GM21360 (cell line): Measurements from ENCODE around the gene VOPP1.
"Not testable (repeated sequence)": the region's sequence is repeated elsewhere in the genome, so short reads cannot be mapped to it uniquely, and the experiment has no call there.

Experiments used
- ATAC-seq: cut with Tn5 transposase; IDR thresholded peaks from one replicate; pipeline ENCODE4 v1.9.1; 2021; ENCODE audit warnings: mild to moderate bottlenecking, moderate library complexity; ENCODE audit not compliant: unreplicated experiment

VOPP1 gene

DNA sequence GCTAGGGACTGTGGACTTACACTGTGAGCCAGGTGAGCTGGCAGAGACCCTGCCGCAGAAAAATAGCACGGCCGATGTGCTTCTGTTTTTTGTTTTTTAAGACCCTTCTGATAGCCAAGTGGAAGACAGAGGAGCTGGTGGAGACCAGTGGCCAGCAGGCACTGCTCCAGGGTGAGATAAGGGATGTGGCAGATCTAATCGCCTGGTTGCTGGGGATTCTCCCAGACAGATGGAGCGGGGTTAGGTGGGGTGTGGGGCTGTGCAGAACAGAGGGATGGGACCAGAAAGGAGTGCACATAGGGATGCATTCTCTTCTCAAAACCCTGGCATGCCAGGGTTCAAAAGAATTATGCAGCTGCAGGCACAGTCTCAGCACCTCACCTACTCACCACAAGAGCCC lies 82.2 kb downstream of the VOPP1 start:
- no peak for ATAC-seq

DNA sequence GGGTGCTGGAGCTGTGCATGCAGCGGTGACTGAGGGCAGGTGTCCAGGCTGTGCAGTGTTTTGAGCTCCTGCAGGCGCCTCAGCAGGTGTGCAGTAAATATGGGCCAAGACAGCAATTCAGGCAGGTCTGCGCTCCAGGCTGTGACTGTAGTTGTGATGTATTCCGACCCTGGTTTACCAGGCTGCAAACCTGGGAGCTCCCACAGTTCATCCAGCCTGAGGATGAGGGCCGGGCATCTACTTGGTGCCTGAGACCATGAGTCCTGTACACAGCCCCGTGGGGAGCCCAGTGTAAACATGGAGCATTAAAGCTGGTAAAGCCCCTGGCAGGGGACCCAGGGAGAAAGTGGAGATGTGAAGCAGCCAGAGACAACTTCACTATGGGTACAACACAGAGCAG lies 82.8 kb downstream of the VOPP1 start:
- no peak for ATAC-seq

DNA sequence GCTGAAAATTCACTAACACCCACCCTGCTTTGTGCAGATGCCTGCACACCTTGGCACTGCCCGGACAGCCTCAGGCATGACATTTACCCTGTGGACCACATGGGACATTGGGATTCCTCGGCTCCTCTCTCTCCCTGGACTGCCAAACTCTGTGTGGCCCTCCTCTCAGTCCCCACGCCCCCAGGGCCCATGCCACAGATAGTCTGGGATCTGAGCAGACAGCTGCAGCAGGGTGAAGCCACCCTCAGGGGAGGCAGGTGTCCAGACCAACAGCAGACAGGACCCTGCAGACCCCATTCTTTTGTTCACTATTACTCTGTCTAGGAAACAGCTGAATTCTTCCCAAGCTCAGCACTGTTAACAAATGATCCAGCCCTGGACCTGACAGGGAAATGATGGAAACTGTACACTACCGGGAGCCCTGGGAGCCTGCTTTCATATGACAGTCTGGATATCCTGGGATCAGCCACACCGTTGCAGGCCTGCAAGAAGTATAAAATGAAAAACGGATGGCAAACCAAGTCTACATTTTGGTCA lies 83.4 kb downstream of the VOPP1 start:
- ATAC-seq = no peak

DNA sequence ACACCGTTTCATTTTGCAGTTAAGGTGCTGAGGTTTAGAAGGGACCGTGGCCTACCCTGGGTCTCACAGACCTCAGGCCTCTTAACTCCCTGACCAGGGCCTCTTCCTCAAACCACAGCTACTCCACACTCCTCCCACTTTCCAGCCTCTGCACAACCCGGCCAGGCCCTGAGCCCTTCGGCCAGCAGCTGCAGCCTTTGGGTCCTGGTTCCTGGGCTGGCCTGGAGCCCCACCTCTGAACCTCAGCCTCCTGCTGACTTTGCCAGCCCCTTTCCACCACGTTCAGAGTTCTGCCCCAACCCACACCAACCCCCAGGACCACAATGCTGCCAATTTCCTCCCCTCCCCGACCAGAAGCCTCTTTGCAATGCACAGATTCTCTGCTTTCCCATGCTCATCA lies 84.1 kb downstream of the VOPP1 start:
- ATAC-seq = no peak

DNA sequence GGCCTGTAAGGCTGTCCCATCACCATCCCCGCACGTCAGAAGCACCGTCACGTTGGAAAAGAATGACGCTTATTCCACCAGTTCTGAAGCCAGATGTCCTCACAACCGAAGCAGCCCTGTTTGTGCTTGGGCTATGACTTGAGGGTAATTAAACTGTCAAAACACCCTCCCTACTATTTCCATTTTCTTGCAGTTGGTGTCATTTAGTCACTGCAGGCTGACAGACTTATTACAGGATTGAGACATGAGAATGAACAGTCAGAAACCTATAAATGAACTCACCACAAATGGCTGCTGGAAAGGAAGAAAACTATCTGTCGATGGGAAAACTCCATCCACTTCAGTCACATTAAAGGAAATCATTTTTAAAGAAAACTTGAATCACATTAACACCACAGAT lies 85.3 kb downstream of the VOPP1 start:
- ATAC-seq = no peak

DNA sequence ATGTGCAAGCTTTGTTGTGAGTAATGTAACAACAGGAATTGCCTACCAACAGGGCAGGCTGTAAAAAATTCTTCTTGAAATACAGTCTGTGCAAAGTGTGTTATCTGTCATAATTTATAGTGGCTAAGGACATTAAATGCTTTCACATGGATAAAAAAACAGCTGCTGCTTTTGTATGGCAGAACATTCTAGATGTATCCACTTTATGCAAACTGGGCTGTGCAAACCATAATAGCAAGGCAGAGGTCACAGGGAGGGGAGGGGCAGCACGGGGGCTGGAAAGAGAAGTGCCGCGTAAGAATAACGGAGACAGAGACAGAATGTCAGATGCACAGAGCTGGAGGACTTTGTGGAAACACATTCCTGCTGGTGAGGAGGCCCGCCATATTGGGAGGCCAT lies 86.1 kb downstream of the VOPP1 start:
- no peak for ATAC-seq

- no peak for ATAC-seq
Observed at GRCh38 chr7:55485501-55486191, 86.7 kb downstream of the VOPP1 start.

DNA sequence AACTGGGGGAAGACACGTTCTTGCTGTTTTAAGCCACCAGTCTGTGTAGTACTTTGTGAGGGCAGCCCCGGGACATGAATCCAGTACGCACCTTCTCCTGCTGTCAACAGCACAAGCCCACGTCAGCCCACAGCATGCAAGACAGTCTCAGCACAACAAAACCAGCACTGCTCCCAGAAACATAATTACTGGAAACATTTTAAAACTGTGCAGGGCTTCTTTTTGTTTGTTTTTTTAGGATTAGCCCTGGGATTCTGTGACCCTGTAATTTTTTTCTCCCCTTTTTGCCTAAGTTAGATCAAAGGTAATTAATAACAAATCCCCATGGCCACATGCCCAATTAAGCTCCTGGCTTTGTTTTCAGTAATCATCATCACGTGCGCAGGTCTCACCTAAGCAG lies 87.5 kb downstream of the VOPP1 start:
- no peak for ATAC-seq

GRCh38 chr7:55484241-55484640 lies 88.1 kb downstream of the VOPP1 start:
- no peak for ATAC-seq

DNA sequence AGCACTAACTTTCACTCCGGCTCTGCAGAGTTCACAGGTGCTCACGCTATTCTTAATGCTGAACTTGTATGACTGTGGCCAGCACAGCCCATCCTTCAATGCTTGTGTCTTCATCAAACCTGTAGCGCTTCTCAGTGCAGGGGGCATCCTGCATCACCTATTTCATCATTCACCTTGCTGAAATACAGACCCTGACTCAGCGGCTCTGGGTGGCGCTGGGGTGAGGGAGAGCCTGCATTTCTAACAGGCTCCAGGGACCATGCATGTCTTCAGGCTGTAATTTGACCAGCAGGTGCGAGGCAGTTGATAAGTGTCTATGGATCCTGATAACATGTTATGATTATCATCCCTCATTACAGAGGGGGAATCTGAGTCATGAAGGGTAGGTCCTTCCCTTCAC lies 89.3 kb downstream of the VOPP1 start:
- no peak for ATAC-seq

- ATAC-seq = no peak
Observed at GRCh38 chr7:55481155-55481554, 91.1 kb downstream of the VOPP1 start.

DNA sequence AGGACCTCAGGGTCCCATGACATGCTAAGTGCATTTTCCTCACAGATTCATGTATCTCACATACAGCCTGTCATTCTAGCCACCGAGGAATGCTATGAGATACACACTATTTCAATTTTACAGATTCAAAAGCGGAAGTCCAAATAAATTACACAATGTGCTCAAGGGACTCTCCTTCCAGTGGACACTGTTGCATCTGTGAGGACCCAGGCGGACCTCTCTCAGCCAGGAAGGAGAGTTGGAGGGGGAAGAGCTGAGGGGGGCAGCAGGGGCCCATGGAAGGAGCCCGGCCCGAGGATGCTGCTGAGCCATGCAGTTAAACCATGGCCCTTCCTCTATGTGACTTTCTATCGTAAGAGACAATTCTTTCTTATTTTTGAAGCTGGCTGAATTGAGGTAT lies 93.6 kb downstream of the VOPP1 start:
- ATAC-seq = no peak

DNA sequence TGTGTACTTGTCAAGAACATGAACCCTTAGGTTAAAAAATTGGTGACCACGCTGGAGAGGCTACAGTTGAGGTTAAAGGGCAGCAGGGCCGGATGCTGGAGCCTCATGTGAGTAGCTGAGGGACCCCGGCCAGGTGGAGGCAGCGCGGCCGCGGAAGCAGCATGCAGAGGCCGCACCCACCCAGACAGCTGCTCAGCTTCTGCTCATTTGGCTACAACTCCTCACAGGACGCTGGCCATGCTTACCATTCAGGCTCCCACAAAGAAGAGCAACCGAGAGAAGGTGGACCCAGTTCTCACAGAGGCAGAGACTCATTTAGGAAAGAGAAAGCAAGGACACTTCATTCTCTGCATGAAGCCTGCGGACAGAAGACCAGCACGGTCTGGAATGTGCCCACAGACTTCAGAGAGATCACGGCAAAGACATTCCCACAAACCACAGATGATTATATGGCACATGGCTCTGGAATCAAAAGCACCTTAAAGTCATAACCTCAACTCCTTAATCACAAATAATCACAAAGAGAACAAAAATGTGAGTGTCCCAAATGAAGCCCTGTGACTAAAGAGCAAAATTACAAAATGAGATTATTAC lies 94.4 kb downstream of the VOPP1 start:
- ATAC-seq = no peak

DNA sequence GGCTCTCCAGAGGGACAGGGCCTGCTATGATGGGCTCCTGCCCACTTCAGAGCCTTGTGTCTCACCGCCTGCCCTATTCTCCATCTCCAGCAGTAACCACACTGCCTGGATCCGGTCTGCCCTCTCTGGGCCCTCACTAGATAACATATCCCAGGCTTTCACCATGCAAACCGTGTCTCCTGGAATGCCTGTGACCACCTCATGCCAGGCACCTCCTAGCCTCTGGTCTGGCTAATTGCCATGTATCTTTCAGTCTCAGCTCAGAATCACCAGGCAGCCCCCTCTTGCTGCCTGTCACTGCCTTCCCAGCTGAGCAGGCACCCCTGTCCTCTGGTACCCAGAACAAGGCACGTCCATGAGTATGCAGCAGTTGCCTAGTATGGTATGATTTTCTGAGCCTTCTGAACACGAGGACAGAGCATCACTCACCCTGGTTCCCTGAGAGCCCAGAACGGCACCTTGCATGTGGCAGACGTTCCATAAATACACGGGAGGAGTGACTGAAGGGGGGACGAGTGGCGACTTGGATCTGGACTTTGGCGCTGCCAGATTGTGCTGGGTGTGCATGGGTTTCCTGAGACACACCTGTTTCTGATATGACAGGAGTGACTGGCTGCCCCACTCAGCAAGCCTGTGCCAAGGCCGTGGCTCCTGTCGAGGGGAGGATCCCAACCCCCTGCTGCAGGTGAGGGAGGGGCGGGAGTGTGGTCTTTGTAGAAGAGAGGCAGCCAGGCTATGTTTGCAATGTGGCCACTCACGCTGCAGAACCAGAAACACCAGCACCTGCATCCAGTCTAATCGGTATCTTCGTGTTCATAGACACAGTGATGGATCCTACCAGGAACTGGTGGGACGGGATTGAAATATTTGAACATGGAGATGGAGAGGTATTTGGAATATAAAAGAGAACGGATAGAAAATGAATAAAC lies 95.2 kb downstream of the VOPP1 start:
- ATAC-seq = no peak

- ATAC-seq = no peak
Observed at GRCh38 chr7:55475855-55476803, 96.2 kb downstream of the VOPP1 start.

GRCh38 chr7:55474944-55475854 lies 97.1 kb downstream of the VOPP1 start:
- no peak for ATAC-seq

GRCh38 chr7:55473932-55474331 lies 98.4 kb downstream of the VOPP1 start:
- no peak for ATAC-seq

DNA sequence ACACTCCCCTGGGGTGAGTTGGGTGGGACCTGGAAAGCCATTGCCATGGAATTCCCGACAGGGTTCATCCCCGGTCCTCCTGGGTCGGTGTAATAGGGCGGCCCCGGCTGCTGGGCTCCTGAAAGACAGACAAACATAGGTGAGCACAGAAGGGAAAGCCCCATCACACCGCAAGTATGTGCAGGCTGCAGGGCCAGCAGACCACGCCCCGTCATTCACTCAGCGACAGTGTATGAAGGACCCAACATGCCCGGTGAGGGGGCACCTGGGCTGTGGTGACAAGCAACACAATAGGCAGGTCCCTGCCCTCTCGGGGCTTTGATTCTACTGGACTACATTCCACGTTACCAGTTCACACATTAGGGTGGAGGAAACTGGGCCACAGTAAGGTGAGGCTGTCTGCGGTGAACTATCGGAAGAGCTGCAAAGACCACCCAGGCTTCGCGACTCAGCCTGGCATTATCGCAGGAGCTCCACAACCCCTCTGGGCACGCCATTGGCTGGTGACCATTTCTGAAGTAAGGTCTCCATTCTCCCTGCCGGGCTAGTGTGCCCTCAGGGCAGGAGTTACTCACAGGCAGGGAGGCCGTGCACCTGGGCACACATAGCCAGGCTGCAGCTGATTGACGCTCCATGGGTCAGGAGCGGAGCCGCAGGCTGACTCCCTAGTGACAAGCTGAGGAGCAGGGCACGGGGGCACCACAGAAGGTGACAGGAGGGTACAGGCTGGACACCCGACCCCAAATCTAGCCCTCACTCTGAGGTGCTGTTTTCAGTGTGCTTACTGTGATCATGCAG lies 99.2 kb downstream of the VOPP1 start:
- ATAC-seq = no peak

DNA sequence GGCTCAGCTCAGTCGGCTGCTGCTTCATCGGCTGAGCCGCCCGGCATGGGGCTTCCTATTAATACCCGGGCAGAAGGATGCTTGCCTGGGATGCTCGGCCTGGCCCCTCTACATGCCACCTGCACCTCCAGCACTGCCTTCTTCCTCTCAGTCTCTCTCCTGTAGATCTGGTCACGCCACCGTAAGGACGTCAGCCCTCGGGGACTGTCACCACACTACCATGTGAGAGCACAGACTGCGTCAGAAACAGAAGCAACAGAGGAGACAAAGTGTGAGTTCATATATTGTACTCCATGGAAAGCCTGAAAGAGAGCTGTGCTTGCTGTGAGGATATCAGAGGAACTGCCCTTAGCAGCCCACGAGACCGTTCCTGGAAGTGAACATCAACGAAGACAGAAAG lies 99.9 kb downstream of the VOPP1 start:
- ATAC-seq = not testable (repeated sequence)
